ENCODE results near the gene LRRC71.

LRRC71 gene

DNA sequence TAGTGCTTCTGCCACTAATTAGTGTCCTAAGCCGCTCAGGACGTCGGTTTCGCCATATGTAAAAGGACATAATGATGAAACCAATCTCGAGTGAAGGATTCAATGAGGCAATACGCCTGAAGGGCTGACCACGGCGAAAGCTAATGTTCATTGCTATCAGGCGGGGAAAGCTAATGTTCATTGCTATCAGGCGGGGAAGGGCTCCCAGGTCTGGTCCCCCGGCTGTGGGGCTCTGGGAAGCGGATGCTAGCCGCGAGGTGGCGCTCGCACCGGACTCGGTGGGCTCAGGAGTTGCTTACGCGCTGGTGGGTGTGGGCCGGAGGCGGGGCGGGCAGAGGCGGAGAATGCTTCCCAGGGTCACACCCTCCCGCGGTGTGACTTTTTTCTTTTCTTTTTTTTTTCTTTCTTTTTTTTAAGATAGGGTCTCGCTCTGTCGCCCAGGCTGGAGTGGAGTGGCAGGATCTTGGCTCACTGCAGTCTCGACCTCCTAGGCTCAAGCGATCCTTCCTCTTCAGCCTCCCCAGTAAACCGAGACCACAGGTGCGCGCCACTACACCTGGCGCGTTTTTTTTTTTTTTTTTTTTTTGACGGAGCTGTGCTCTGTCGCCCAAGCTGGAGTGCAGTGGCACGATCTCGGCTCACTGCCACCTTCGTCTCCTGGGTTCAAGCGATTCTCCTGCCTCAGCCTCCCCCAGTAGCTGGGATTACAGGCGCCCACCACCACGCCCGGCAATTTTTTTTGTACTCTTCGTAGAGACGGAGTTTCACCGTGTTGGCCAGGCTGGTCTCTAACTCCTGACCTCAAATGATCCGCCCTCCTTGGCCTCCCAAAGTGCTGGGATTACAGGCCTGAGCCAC, 28.0 kb upstream of the LRRC71 start:
- peak; percentile 97 for DNase-seq (ENCODE audit: low spot score)

DNA sequence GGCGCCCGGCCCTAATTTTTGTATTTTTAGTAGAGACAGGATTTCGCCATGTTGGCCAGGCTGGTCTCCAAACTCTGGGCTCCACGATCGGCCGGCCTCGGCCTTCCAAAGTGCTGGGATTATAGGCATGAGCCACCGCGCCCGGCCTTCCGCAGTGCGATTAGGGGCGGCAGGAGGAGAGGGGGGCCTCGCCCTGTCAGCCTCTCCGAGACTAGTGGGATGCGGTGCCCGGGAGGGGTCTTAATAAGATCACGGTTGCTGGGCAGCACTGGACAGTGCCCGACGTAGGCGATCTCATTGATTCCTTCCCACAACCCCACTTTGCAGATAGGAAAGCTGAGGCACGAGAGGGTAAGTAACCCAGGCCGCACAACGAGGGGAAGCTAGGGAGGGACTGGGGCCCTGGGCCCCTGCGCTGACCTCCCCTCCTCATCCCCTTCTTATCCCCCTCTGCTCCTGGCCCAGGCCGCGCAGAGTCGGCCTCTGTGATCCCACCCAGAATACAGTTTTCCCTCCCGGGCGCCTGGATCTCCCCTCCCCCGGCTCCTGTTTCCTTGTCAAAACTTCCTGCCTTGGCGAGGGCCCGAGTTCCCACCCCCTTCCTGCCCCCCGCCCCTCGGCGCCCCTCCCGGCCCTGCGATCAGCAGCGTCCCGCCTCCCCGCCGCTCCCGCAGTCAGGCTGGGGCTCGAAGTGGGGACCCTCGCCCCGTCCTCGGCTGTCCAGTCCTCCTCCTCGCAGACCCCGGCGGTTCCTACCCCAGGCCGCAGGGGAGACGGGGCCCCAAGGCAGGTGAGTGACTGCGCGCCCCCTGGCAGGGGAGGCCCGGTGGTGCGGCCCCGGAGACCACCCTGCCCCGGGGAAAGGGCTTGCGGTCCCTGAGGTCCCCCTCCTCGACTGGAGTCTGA, 27.1 kb upstream of the LRRC71 start, which contains the start of gene PEAR1:
Gene PEAR1, plus strand, starts transcription at position 671 of the 906 bp plus-strand sequence. CDS start 10,209 bp downstream, outside the sequence.
- DNase-seq (ENCODE audit: low spot score) = no peak

GRCh38 chr1:156894001-156894400, 26.4 kb upstream of the LRRC71 start:
- no peak for DNase-seq (ENCODE audit: low spot score)

DNA sequence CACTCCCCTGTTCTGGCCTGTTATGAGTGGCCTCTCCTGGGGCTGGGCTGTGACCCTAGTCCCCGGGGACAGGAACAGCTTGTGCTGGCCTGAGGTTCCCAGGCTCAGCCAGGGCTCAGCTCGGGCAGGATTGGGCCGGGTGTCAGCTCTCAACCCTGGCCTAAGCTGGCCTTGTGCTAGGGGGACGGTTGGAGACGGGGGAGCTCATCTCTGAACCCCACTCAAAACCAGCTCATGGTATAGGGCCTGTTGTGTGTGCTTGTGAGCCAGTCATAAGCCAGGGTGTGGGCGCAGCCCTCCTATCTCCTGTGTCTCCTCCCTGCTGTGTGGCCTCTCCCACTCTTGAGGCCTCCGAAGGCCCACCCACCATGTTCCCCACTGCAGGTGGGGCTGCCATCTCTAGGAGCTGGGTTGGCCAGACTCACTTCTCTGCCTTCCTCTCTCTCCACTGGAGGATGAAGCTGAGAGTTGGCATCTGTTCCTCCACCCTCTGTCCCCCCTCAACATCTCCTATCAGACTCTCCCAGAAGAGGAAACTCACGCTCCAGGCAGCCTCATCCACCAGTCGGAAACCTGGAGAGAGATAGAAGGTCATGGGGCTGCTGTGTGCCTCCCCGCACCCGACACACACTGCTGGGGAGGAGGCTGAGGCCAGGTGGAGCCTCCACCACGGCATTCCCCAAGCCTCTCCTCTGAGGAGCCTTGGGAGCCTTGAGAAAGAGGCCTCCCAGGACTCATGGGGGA, 25.5 kb upstream of the LRRC71 start:
- no peak for DNase-seq (ENCODE audit: low spot score)

DNA sequence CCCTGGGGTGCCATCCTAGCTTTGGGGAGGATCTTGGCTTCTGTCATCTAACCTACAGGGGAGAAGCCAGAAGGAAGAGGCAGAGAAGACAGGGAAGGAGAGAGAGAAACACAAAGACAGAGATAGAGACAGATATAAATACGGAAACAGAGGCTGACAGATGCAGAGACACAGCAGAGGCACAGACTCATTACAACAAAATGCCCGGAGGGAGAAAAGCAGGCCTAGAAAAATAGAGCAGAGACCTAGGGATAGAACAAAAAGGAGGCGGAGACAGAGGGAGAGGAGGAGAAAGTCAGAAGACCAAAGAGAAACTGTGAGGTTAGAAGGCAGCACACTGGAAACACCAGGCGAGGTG, 25.0 kb upstream of the LRRC71 start:
- no peak for DNase-seq (ENCODE audit: low spot score)

GRCh38 chr1:156895927-156896326, 24.5 kb upstream of the LRRC71 start:
- DNase-seq (ENCODE audit: low spot score) = no peak

GRCh38 chr1:156896490-156897033, 23.9 kb upstream of the LRRC71 start:
- DNase-seq (ENCODE audit: low spot score) = no peak

- DNase-seq (ENCODE audit: low spot score) = no peak
These were observed 23.2 kb upstream of the LRRC71 start for GRCh38 chr1:156897078-156897825.

- DNase-seq (ENCODE audit: low spot score) = no peak
These were observed 22.3 kb upstream of the LRRC71 start for GRCh38 chr1:156898161-156898566.

- DNase-seq (ENCODE audit: low spot score) = no peak
These were observed 21.3 kb upstream of the LRRC71 start for GRCh38 chr1:156898971-156899664.

- no peak for DNase-seq (ENCODE audit: low spot score)
These were observed 20.3 kb upstream of the LRRC71 start for GRCh38 chr1:156899956-156900718.

DNA sequence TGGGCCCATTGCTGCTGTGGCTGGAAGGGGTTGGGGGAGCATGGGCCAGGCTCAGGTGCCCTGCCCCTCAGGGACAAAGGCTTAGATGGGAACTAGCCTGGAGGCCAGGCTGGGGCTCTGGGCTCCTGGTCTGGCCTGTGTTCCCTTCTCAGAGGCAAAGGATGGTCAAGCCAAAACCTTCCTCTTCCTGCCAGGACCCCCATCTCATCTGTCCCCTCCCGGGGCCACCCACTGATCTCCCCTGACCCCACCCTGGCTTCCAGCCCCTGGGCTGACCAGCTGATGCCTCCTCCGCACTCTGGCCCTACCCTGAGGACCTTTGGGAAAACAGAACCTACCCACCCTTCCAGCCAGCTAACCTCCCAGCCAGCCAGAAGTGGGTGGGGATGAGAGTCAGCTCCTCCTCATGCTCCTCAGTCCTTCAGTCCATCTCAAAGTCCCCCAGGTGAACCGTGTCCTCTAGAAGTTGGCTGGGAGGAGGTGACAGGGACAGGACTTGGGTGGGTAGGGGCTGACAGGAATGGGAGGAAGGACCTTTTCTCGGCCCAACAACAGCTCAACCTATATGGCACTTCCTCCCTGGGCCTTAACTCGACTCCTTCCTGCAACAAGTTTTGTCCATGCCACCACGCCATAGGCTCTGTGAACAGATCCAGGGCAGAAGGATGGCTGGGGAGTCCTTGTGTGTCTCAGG, 19.4 kb upstream of the LRRC71 start:
- DNase-seq (ENCODE audit: low spot score) = no peak

- DNase-seq (ENCODE audit: low spot score) = no peak
These were observed 18.9 kb upstream of the LRRC71 start for GRCh38 chr1:156901590-156901900.

GRCh38 chr1:156901966-156902915, 18.2 kb upstream of the LRRC71 start:
- DNase-seq (ENCODE audit: low spot score) = no peak

GRCh38 chr1:156903328-156904091, 16.9 kb upstream of the LRRC71 start:
- DNase-seq (ENCODE audit: low spot score) = no peak

GRCh38 chr1:156904187-156904959, 16.1 kb upstream of the LRRC71 start:
- DNase-seq (ENCODE audit: low spot score) = no peak

GRCh38 chr1:156905176-156905575, 15.3 kb upstream of the LRRC71 start:
- DNase-seq (ENCODE audit: low spot score) = no peak

Measured in HuH-7 (cell line).